Trophoblast cell (in vitro differentiated cells and primary cell): ENCODE results near the gene STRIP1.
A peak's percentile ranks its signal among the peaks of the same experiment; 100 is the strongest.

Experiments
- DNase-seq, 2 donors: peaks; one replicate each; pipeline ENCODE4 v3.0.0-alpha.2; 2016
- H2AFZ ChIP-seq: 2 replicates; pipeline ENCODE4 v1.6.1; 2013; ENCODE audit warnings: low read length, moderate library complexity, mild to moderate bottlenecking; ENCODE audit not compliant: insufficient read depth, poor library complexity
- H2AK5ac ChIP-seq: 2 replicates; pipeline ENCODE4 v1.6.1; 2013; ENCODE audit warnings: mild to moderate bottlenecking, low read length
- H2BK120ac ChIP-seq: 2 replicates; pipeline ENCODE4 v1.6.1; 2013; ENCODE audit warnings: low read length, mild to moderate bottlenecking, moderate library complexity; ENCODE audit not compliant: insufficient read depth, poor library complexity
- H2BK12ac ChIP-seq: 2 replicates; pipeline ENCODE4 v1.6.1; 2013; ENCODE audit warnings: mild to moderate bottlenecking, low read length, moderate library complexity
- H2BK5ac ChIP-seq: 2 replicates; pipeline ENCODE4 v1.6.1; 2013; ENCODE audit warnings: low read length, low read depth, moderate library complexity, mild to moderate bottlenecking; ENCODE audit not compliant: poor library complexity
- H3K14ac ChIP-seq: 2 replicates; pipeline ENCODE4 v1.6.1; 2013; ENCODE audit warnings: mild to moderate bottlenecking, low read length
- H3K18ac ChIP-seq: 2 replicates; pipeline ENCODE4 v1.6.1; 2013; ENCODE audit warnings: mild to moderate bottlenecking, low read length
- H3K23ac ChIP-seq: 2 replicates; pipeline ENCODE4 v1.6.1; 2013; ENCODE audit warnings: low read length
- H3K27ac ChIP-seq: 2 replicates; pipeline ENCODE4 v1.5.1; 2013; ENCODE audit warnings: low read depth, mild to moderate bottlenecking, inconsistent platforms, low read length, moderate library complexity
- H3K27me3 ChIP-seq: 2 replicates; pipeline ENCODE4 v1.6.1; 2013; ENCODE audit warnings: inconsistent platforms, mild to moderate bottlenecking, low read length, moderate library complexity; ENCODE audit not compliant: insufficient read depth
- H3K36me3 ChIP-seq, 2 experiments: 1 replicate in 1 of 2; 2 replicates in 1 of 2; pipeline ENCODE4 v1.6.1; 2013; ENCODE audit warnings: low read length in 2 of 2, mild to moderate bottlenecking in 2 of 2, moderate library complexity in 1 of 2; ENCODE audit not compliant: insufficient read depth in 2 of 2, control insufficient read depth in 1 of 2
- H3K4ac ChIP-seq: 2 replicates; pipeline ENCODE4 v1.6.1; 2013; ENCODE audit warnings: low read depth, mild to moderate bottlenecking, low read length, moderate library complexity
- H3K4me1 ChIP-seq, 2 experiments: 1 replicate in 1 of 2; 2 replicates in 1 of 2; pipeline ENCODE4 v1.6.1; 2013; ENCODE audit warnings: low read length in 2 of 2, mild to moderate bottlenecking in 2 of 2, moderate library complexity in 1 of 2; ENCODE audit not compliant: insufficient read depth in 2 of 2, control insufficient read depth in 1 of 2
- H3K4me2 ChIP-seq: 2 replicates; pipeline ENCODE4 v1.6.1; 2013; ENCODE audit warnings: inconsistent platforms, mild to moderate bottlenecking, low read length, moderate library complexity
- H3K4me3 ChIP-seq: 2 replicates; pipeline ENCODE4 v1.5.1; 2013; ENCODE audit warnings: mild to moderate bottlenecking, low read depth, low read length, inconsistent platforms
- H3K79me1 ChIP-seq: one replicate; pipeline ENCODE4 v1.6.1; 2013; ENCODE audit warnings: low read length
- H3K79me2 ChIP-seq: 2 replicates; pipeline ENCODE4 v1.6.1; 2013; ENCODE audit warnings: low read length, mild to moderate bottlenecking; ENCODE audit not compliant: control insufficient read depth, insufficient read depth, poor library complexity
- H3K9ac ChIP-seq: 2 replicates; pipeline ENCODE4 v1.6.1; 2013; ENCODE audit warnings: mild to moderate bottlenecking, low read length
- H3K9me3 ChIP-seq: 2 replicates; pipeline ENCODE4 v1.6.1; 2013; ENCODE audit warnings: low read depth, mild to moderate bottlenecking, control low read depth, inconsistent platforms, low read length; ENCODE audit not compliant: insufficient read depth
- H4K12ac ChIP-seq: 2 replicates; pipeline ENCODE4 v1.6.1; 2013; ENCODE audit warnings: low read depth, mild to moderate bottlenecking, low read length, moderate library complexity
- H4K8ac ChIP-seq: 2 replicates; pipeline ENCODE4 v1.6.1; 2013; ENCODE audit warnings: low read depth, mild to moderate bottlenecking, low read length, moderate library complexity
- H4K91ac ChIP-seq: one replicate; pipeline ENCODE4 v1.6.1; 2013; ENCODE audit warnings: low read depth, mild to moderate bottlenecking, low read length, moderate library complexity
- WGBS: extraction: QIAGEN DNeasy Blood & Tissue Kit; methylation state at CpG from one replicate; pipeline ENCODE4 v1.1.7; 2013; ENCODE audit warnings: missing lambda C conversion rate; ENCODE audit not compliant: insufficient read length, insufficient coverage; ENCODE audit errors: extremely low coverage; 5-methylcytosine and 5-hydroxymethylcytosine counted together

The STRIP1 gene

DNA sequence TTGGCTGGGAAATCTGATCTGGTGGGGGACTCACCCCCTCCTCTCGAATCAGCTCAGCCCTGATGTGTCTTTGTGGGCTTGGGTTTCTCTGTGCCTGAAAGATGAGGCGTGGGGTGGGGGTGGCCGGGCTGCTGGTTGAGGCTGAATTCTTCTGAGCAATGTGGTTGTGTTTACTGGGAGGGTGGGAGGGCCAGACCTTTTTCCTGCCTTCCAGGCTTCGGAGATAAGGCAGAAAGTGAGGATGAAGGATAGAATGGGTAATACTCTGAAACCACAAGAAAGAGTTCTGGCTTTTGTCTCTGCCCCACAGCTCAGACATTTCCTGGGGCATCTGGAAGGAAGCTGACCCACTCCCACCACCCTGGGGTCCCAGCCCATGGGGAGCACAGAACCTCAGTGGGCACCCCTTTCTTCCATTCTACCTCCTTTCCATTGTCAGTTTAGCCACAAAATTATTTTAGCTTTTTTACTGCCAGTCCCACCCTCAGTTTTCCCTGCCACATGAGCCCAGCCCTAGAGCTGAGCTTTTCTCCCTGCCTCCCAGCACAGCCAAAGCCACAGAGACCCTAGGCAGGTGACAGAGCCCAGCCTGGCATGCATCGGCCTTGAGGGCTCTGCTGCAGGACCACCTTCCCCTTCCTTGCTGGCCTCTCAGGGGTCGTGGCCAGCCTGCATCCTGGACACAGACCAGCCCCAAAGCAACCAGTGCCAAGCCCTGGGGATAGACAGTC is 24.9 kb downstream of the STRIP1 start:
- Histone ChIP-seq H4K91ac (peak overlapping the region; percentile 48), H3K4me2 (peak overlapping the region; percentile 2), H3K36me3 (peaks cover 30 to 32% of the 10 kb centered on the region in 2 experiments), H3K4me3 (no peak overlapping the region), H3K79me2 (no peaks in the 10 kb centered on the region), H2BK12ac (peak overlapping the region; percentile 79), H2BK5ac (peak overlapping the region; percentile 28), H3K4me1 (peaks cover 49 to 50% of the 10 kb centered on the region in 2 experiments), H3K18ac (peak overlapping the region; percentile 81), H3K27me3 (no peaks in the 10 kb centered on the region), H3K9me3 (peaks cover 2% of the 10 kb centered on the region), H3K23ac (no peak overlapping the region), H3K14ac (peak overlapping the region; percentile 51), H3K79me1 (peaks cover 8% of the 10 kb centered on the region), H2AFZ (no peak overlapping the region), H3K27ac (peak overlapping the region; percentile 58), H3K9ac (no peak overlapping the region), H3K4ac (peak overlapping the region; percentile 44), H2BK120ac (peak overlapping the region; percentile 10), H2AK5ac (peak overlapping the region; percentile 65), H4K12ac (no peak overlapping the region), H4K8ac (peak overlapping the region; percentile 12)
- no peak for DNase-seq
- WGBS, result no CpG with 5 or more reads among the region's 6 CpGs

DNA sequence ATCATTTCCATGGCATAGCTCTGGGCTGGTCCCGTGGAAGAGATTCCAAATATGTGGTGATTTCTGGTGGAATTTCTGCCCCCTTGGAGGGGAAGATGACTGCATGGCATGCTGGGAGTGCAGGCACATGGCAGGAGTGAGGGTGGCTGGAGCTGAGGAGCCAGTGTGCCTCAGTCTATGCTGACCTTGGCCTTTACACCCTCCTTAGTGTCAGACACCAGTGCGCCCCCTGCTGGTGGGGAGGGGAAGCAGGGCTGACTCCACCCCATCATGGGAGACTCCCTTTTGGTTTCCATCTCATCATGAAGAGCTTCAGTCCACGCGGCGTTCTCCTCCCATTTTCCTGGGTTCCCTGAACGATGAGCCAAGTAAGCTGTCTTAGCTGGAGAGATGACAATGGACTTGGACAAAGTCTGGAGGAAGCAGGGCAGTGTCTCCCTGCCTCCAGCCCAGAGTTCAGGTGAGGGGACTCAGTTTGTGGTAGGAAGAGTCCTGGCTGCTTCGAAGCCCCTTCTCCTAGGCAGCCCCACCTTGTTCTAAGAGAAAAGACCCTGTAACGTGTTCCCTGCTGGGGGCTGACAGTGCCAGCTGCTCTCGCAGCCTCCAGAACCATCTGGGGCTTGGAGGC is 25.7 kb downstream of the STRIP1 start:
- H2AFZ ChIP-seq, result no peak overlapping the region
- H4K91ac ChIP-seq, result no peak overlapping the region
- H3K79me1 ChIP-seq, result peaks cover 8% of the 10 kb centered on the region
- H3K4me2 ChIP-seq, result no peak overlapping the region
- no peak overlapping the region for H4K12ac ChIP-seq
- H3K4ac ChIP-seq, result no peak overlapping the region
- peak overlapping the region; percentile 61 for H2BK12ac ChIP-seq
- H3K18ac ChIP-seq, result peak overlapping the region; percentile 83
- no peak overlapping the region for H2BK5ac ChIP-seq
- no peak overlapping the region for H3K27ac ChIP-seq
- H2AK5ac ChIP-seq, result peak overlapping the region; percentile 73
- peaks cover 23 to 26% of the 10 kb centered on the region in 2 experiments for H3K36me3 ChIP-seq
- H2BK120ac ChIP-seq, result no peak overlapping the region
- DNase-seq, result peak; percentile 28 to 66
- H3K14ac ChIP-seq, result no peak overlapping the region
- peak overlapping the region; percentile 21 for H3K4me3 ChIP-seq
- H3K23ac ChIP-seq, result no peak overlapping the region
- H4K8ac ChIP-seq, result no peak overlapping the region
- H3K9me3 ChIP-seq, result peaks cover 3% of the 10 kb centered on the region
- no CpG with 5 or more reads among the region's 9 CpGs for WGBS
- no peaks in the 10 kb centered on the region for H3K27me3 ChIP-seq
- H3K9ac ChIP-seq, result no peak overlapping the region
- no peaks in the 10 kb centered on the region for H3K79me2 ChIP-seq
- H3K4me1 ChIP-seq, result peaks cover 49 to 50% of the 10 kb centered on the region in 2 experiments

DNA sequence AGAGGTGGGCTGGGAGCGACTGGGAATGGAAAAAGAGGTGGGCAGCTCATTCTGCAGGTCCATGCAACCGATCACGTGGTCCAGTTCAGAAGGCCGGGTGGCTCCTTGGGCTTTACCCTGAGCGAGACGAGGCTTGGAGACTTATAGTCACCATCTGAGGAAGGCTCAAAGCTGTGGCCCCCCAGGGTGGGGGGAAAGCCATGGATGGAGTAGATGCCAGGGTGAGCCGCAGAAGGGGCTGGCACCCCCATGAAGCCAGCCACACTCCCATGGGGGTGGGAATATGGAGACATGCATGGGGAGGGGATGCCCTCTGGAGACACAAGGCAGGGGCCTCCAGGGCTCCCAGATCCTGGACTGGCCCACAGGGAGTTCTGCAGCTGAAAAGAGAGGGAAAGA is 26.2 kb downstream of the STRIP1 start:
- Histone ChIP-seq H4K91ac (no peak overlapping the region), H4K8ac (no peak overlapping the region), H2BK5ac (no peak overlapping the region), H2AK5ac (no peak overlapping the region), H3K4me2 (no peak overlapping the region), H3K36me3 (peaks cover 19 to 21% of the 10 kb centered on the region in 2 experiments), H3K4me3 (no peak overlapping the region), H3K79me2 (no peaks in the 10 kb centered on the region), H3K79me1 (peaks cover 8% of the 10 kb centered on the region), H3K27me3 (peaks cover 1% of the 10 kb centered on the region), H3K9me3 (peaks cover 4% of the 10 kb centered on the region), H3K4ac (no peak overlapping the region), H3K23ac (no peak overlapping the region), H3K27ac (no peak overlapping the region), H2AFZ (no peak overlapping the region), H4K12ac (no peak overlapping the region), H2BK120ac (no peak overlapping the region), H3K9ac (no peak overlapping the region), H3K14ac (no peak overlapping the region), H3K4me1 (peaks cover 49 to 50% of the 10 kb centered on the region in 2 experiments), H2BK12ac (peak overlapping the region; percentile 20), H3K18ac (peak overlapping the region; percentile 34)
- no peak for DNase-seq
- no CpG with 5 or more reads among the region's 7 CpGs for WGBS

DNA sequence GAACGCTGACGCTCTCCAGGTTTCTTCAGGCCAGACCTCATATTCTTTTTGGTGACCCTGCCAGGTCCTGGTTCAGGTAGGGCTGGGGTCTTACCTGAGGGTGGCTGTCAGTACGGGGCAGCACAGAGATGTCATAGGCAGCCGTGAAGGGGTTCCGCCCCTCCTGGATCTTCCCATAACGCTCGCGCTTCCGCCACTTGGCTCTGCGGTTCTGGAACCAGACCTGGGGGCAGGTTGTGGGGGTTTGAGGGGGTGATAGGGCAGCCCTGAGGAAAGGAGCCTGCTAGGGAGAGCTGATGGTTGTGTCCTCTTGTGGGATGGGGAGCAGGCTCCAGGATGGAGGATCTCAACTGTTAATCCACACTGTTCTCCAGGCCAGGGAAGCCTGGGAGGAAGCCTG is 26.9 kb downstream of the STRIP1 start:
- Histone ChIP-seq H3K4me3 (no peak overlapping the region), H3K9ac (no peak overlapping the region), H2BK5ac (no peak overlapping the region), H2BK120ac (no peak overlapping the region), H4K8ac (no peak overlapping the region), H2BK12ac (no peak overlapping the region), H3K9me3 (peaks cover 4% of the 10 kb centered on the region), H2AFZ (no peak overlapping the region), H4K91ac (no peak overlapping the region), H3K4ac (no peak overlapping the region), H3K14ac (no peak overlapping the region), H3K27ac (no peak overlapping the region), H3K79me2 (no peaks in the 10 kb centered on the region), H3K79me1 (peaks cover 8% of the 10 kb centered on the region), H3K36me3 (peaks cover 16 to 17% of the 10 kb centered on the region in 2 experiments), H3K4me1 (peaks cover 49 to 50% of the 10 kb centered on the region in 2 experiments), H3K18ac (no peak overlapping the region), H4K12ac (no peak overlapping the region), H3K4me2 (no peak overlapping the region), H3K23ac (no peak overlapping the region), H3K27me3 (peaks cover 7% of the 10 kb centered on the region), H2AK5ac (no peak overlapping the region)
- no peak for DNase-seq
- no CpG with 5 or more reads among the region's 10 CpGs for WGBS
